CD4-positive, CD25-positive, alpha-beta regulatory T cell (primary cell): ENCODE results near the gene PALM2AKAP2. TPM values are rescaled to one million over a fixed set of nuclear protein-coding genes. Genes with fewer than 3 reads are reported as not detected.

Experiments used
- ATAC-seq, 2 donors: fragments of 150-1000 bp; cut with Tn5 transposase; one replicate each; pipeline ENCODE4 v1.10.0; 2021; ENCODE audit warnings: low read depth in 2 of 2, moderate number of reproducible peaks in 2 of 2, moderate library complexity in 1 of 2
- DNase-seq, 3 donors: peaks; one replicate each; pipeline versions ENCODE4 v3.0.0 to v3.0.0-alpha.2; 2012 to 2022; ENCODE audit warnings: mixed read lengths in 1 of 3
- H3K27ac ChIP-seq: one replicate; pipeline ENCODE4 v1.7.0; 2013; ENCODE audit warnings: mild to moderate bottlenecking, low read length; ENCODE audit not compliant: insufficient read depth, poor library complexity, severe bottlenecking
- H3K27me3 ChIP-seq: one replicate; pipeline ENCODE4 v1.7.0; 2013; ENCODE audit warnings: low read length; ENCODE audit not compliant: control insufficient read depth, insufficient read depth
- H3K36me3 ChIP-seq: one replicate; pipeline ENCODE4 v1.7.0; 2013; ENCODE audit warnings: mild to moderate bottlenecking, low read length, moderate library complexity; ENCODE audit not compliant: control insufficient read depth, insufficient read depth
- H3K4me1 ChIP-seq: 2 replicates; pipeline ENCODE4 v1.7.0; 2013; ENCODE audit warnings: mild to moderate bottlenecking, low read length; ENCODE audit not compliant: insufficient read depth, control insufficient read depth, poor library complexity, severe bottlenecking
- H3K4me3 ChIP-seq: one replicate; pipeline ENCODE4 v1.7.0; 2013; ENCODE audit warnings: low read depth, mild to moderate bottlenecking, low read length, moderate library complexity
- H3K9me3 ChIP-seq, 2 experiments: 1 replicate in 1 of 2; 2 replicates in 1 of 2; pipeline ENCODE4 v1.7.0; 2013; ENCODE audit warnings: low read length in 2 of 2, mild to moderate bottlenecking in 1 of 2, moderate library complexity in 1 of 2; ENCODE audit not compliant: control insufficient read depth in 2 of 2
- H3K27ac Mint-ChIP-seq, 3 donors: one replicate each; pipeline ENCODE4 v1.8.0; 2020 to 2022; ENCODE audit warnings: mild to moderate bottlenecking in 3 of 3, mixed read lengths in 3 of 3, moderate library complexity in 2 of 3
- H3K27me3 Mint-ChIP-seq: one replicate; pipeline ENCODE4 v1.8.0; 2022; ENCODE audit warnings: mild to moderate bottlenecking, mixed read lengths
- H3K36me3 Mint-ChIP-seq: one replicate; pipeline ENCODE4 v1.8.0; 2020; ENCODE audit warnings: mixed read lengths
- H3K4me1 Mint-ChIP-seq, 4 donors: one replicate each; pipeline ENCODE4 v1.8.0; 2020 to 2022; ENCODE audit warnings: mixed read lengths in 4 of 4, mild to moderate bottlenecking in 1 of 4
- H3K4me3 Mint-ChIP-seq, 4 donors: one replicate each; pipeline ENCODE4 v1.8.0; 2020 to 2022; ENCODE audit warnings: mild to moderate bottlenecking in 4 of 4, mixed read lengths in 4 of 4, moderate library complexity in 3 of 4
- H3K9me3 Mint-ChIP-seq, 7 donors: one replicate each; pipeline ENCODE4 v1.8.0; 2020 to 2022; ENCODE audit warnings: mixed read lengths in 7 of 7, mild to moderate bottlenecking in 3 of 7, moderate library complexity in 2 of 7
- polyA plus RNA-seq, 4 donors: library from polyadenylated mRNA; unstranded; fragments of 300-500 nt; fragmentation: Illumina TruSeq; gene quantifications; one replicate each; pipeline ENCODE4 v1.2.3, GENCODE V29; 2021
- total RNA-seq: library from RNA; stranded (reverse); gene quantifications from one replicate; pipeline ENCODE4 v1.2.3, GENCODE V29; 2022

PALM2AKAP2 gene
- total and polyA plus RNA-seq, 5 donors from 2014 or later, result 0.09 to 0.62 (median 0.11) TPM; not detected in 2

- ATAC-seq (no peak), DNase-seq (no peak)
- Histone ChIP-seq H3K9me3 (no peaks in the 10 kb centered on the region), H3K36me3 (no peaks in the 10 kb centered on the region), H3K27ac (no peak overlapping the region), H3K4me3 (no peak overlapping the region), H3K27me3 (peaks cover 8% of the 10 kb centered on the region), H3K4me1 (no peaks in the 10 kb centered on the region)
- Mint-ChIP-seq H3K27ac (no peak overlapping the region), H3K27me3 (peaks cover 47% of the 10 kb centered on the region), H3K36me3 (no peaks in the 10 kb centered on the region), H3K9me3 (peaks cover 0 to 1% (median 0%) of the 10 kb centered on the region in 7 donors), H3K4me1 (peaks cover 0 to 4% (median 0%) of the 10 kb centered on the region in 4 donors), H3K4me3 (no peak overlapping the region)
Measured at GRCh38 chr9:109776391-109776790, 3.6 kb upstream of the PALM2AKAP2 start.

DNA sequence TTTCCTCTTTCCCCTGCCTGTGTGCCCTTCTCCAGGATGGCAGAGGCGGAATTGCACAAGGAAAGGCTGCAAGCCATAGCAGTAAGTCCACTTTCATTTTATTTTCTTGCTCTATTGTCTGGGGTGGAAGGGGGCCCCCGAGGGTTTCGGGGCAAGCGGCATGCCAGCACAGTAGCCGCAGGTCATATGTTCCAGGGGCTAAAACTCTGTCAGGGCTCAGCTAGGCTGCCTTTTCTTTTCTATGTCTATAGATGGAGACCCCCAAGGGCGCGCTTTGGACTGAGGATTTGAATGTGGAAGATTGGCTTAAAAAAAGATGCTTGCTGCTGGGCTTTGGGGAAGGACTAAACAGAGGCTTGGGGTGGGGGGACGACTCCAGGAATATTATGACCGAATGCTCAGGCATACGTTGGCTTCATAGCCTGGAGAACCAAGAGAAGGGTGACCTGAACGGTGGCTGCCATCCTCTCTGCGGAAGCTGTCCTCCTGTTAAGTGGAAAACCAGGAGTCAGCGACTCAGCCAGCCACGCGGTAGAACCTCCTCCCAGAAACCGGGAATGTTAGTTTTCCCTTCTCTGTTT, 545 bp downstream of the PALM2AKAP2 start:
- Mint-ChIP-seq H3K36me3 (no peaks in the 10 kb centered on the region), H3K27ac (no peak overlapping the region), H3K4me1 (peaks cover 0 to 4% (median 0%) of the 10 kb centered on the region in 4 donors), H3K27me3 (peaks cover 45% of the 10 kb centered on the region), H3K9me3 (peaks cover 0 to 1% (median 0%) of the 10 kb centered on the region in 7 donors), H3K4me3 (no peak overlapping the region)
- Histone ChIP-seq H3K36me3 (no peaks in the 10 kb centered on the region), H3K27me3 (peaks cover 7% of the 10 kb centered on the region), H3K4me1 (no peaks in the 10 kb centered on the region), H3K9me3 (no peaks in the 10 kb centered on the region), H3K27ac (no peak overlapping the region), H3K4me3 (no peak overlapping the region)
- DNase-seq, result no peak
- no peak for ATAC-seq

DNA sequence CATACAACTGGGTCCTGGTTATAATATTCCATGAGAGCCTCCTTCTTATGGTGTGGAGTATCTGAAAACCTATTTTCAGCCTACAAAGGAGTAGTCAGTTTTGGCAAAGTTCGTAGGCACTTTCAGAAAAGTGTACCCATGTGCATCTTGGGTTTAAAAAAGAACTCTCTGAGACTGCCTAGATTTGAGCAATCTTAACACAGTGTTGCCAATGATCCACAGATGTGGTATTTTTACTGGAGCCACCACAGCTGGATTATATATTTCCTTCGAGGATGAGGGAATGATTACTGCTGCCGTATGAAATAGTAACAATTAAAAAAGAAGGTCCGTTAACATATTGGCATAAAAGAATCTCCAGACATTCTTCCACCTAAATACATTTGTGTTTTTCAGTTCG, 1.1 kb downstream of the PALM2AKAP2 start:
- ATAC-seq (no peak), DNase-seq (no peak)
- Histone ChIP-seq H3K27me3 (peaks cover 7% of the 10 kb centered on the region), H3K4me3 (no peak overlapping the region), H3K36me3 (no peaks in the 10 kb centered on the region), H3K27ac (no peak overlapping the region), H3K4me1 (no peaks in the 10 kb centered on the region), H3K9me3 (no peaks in the 10 kb centered on the region)
- no peaks in the 10 kb centered on the region for H3K36me3 Mint-ChIP-seq
- H3K4me1 Mint-ChIP-seq, result peaks cover 0 to 4% (median 0%) of the 10 kb centered on the region in 4 donors
- peaks cover 0 to 1% (median 0%) of the 10 kb centered on the region in 7 donors for H3K9me3 Mint-ChIP-seq
- H3K27me3 Mint-ChIP-seq, result peaks cover 45% of the 10 kb centered on the region
- no peak overlapping the region for H3K4me3 Mint-ChIP-seq
- H3K27ac Mint-ChIP-seq, result no peak overlapping the region

GRCh38 chr9:109781541-109782197, 1.7 kb downstream of the PALM2AKAP2 start:
- DNase-seq (no peak), ATAC-seq (no peak)
- Histone ChIP-seq H3K27me3 (peaks cover 7% of the 10 kb centered on the region), H3K27ac (no peak overlapping the region), H3K4me3 (no peak overlapping the region), H3K4me1 (no peaks in the 10 kb centered on the region), H3K36me3 (no peaks in the 10 kb centered on the region), H3K9me3 (no peaks in the 10 kb centered on the region)
- Mint-ChIP-seq H3K36me3 (no peaks in the 10 kb centered on the region), H3K27me3 (peaks cover 44% of the 10 kb centered on the region), H3K4me3 (no peak overlapping the region), H3K4me1 (peaks cover 0 to 4% (median 0%) of the 10 kb centered on the region in 4 donors), H3K27ac (no peak overlapping the region), H3K9me3 (peaks cover 0 to 1% (median 0%) of the 10 kb centered on the region in 7 donors)

GRCh38 chr9:109787735-109788134, 7.7 kb downstream of the PALM2AKAP2 start:
- DNase-seq (no peak), ATAC-seq (no peak)
- Histone ChIP-seq H3K9me3 (no peaks in the 10 kb centered on the region), H3K27ac (no peak overlapping the region), H3K27me3 (no peaks in the 10 kb centered on the region), H3K36me3 (no peaks in the 10 kb centered on the region), H3K4me1 (no peaks in the 10 kb centered on the region), H3K4me3 (no peak overlapping the region)
- H3K36me3 Mint-ChIP-seq, result no peaks in the 10 kb centered on the region
- no peaks in the 10 kb centered on the region for H3K9me3 Mint-ChIP-seq
- H3K4me1 Mint-ChIP-seq, result no peaks in the 10 kb centered on the region
- peaks cover 25% of the 10 kb centered on the region for H3K27me3 Mint-ChIP-seq
- no peak overlapping the region for H3K27ac Mint-ChIP-seq
- no peak overlapping the region for H3K4me3 Mint-ChIP-seq

GRCh38 chr9:109789556-109789955, 9.6 kb downstream of the PALM2AKAP2 start:
- Histone ChIP-seq H3K4me3 (no peak overlapping the region), H3K27ac (no peak overlapping the region), H3K36me3 (no peaks in the 10 kb centered on the region), H3K27me3 (no peaks in the 10 kb centered on the region), H3K4me1 (no peaks in the 10 kb centered on the region), H3K9me3 (no peaks in the 10 kb centered on the region)
- Mint-ChIP-seq H3K36me3 (no peaks in the 10 kb centered on the region), H3K4me3 (no peak overlapping the region), H3K27ac (no peak overlapping the region), H3K9me3 (no peaks in the 10 kb centered on the region), H3K4me1 (no peaks in the 10 kb centered on the region), H3K27me3 (peaks cover 20% of the 10 kb centered on the region)
- DNase-seq, result no peak
- no peak for ATAC-seq

DNA sequence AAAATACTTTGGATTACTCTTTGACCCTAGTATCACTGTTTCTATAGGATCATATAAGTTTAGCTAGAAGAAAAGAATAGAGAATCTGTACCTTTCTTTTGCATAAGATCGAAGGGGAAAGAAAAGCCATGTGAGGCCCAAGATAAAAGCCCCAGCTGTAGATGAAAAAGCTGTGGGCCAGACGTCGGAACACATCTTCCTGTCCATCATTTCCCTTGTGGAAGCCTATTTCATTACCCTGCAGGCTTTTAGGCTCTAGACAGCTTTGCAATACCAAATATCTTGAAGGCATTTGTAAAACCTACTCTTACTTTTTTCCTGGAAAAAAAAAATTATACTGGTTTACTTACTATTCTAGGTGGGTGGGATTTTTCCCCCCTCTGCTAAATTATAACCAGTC, 10.0 kb downstream of the PALM2AKAP2 start:
- H3K27me3 ChIP-seq, result no peaks in the 10 kb centered on the region
- no peak overlapping the region for H3K27ac Mint-ChIP-seq
- no peak overlapping the region for H3K4me3 Mint-ChIP-seq

More for the DNA sequence above, 10.0 kb downstream of the PALM2AKAP2 start:
- Mint-ChIP-seq H3K36me3 (no peaks in the 10 kb centered on the region), H3K27me3 (peaks cover 17% of the 10 kb centered on the region), H3K9me3 (no peaks in the 10 kb centered on the region), H3K4me1 (no peaks in the 10 kb centered on the region)
- no peak for ATAC-seq
- Histone ChIP-seq H3K9me3 (no peaks in the 10 kb centered on the region), H3K4me3 (no peak overlapping the region), H3K36me3 (no peaks in the 10 kb centered on the region), H3K4me1 (no peaks in the 10 kb centered on the region), H3K27ac (no peak overlapping the region)
- no peak for DNase-seq
